Measurements from ENCODE around the gene CCDC12. TPM values are rescaled to one million over a fixed set of nuclear protein-coding genes. Genes with fewer than 3 reads are reported as not detected.

The CCDC12 gene
- total and polyA plus RNA-seq, 7 donors, result 33.1 to 80.9 (median 41.0) TPM

DNA sequence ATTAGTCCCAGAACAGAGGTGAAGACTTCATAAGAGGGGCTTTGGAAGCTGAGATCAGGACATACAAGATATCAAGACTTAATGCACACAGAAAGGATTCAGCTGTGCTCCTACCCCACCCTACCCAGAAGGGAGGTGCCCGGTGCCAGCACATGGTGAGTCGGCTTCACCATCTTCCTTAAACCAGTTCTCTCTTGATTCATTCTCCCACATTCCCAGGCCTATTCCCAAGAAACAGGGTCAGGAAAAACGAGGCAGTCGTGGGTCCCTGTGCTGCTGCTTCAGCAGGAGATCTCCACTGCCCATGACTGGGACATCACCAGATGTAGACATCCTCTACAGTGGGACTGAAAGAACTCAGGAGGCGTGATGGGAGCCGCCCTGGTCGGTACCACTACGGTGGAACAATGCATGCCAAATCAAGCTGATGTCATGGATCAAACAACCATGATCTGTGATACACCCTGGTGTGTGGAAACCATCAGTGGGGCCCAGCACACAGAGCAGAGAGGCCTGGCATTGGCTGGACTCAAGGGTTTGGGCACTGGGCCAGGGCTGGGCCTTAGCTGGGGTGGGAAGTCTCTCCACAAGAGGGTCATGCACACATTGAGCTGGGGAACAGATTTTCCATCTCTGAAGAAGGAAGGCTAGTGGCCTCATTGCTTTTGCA, 41.9 kb downstream of the CCDC12 start:
- intact Hi-C loops (cut with DNase I), result loop anchor here (1.0 to 10.0 kb wide), 4 partner anchors 43 to 348 kb away; partner anchors contain the start of genes KIF9, KLHL18 and SETD2
- 66 to 82% methylated on average over 8 of the region's 8 CpGs for WGBS, 2 donors
- Histone ChIP-seq H3K27ac (peak overlapping the region; percentile 78 to 91 (median 84)), H3K4me3 (no peak overlapping the region), H3K4me1 (peaks cover 0 to 100% (median 92%) of the 10 kb centered on the region in 4 donors), H3K9me3 (no peaks in the 10 kb centered on the region), H3K36me3 (peaks cover 0 to 9% (median 3%) of the 10 kb centered on the region in 4 donors), H3K27me3 (no peaks in the 10 kb centered on the region)
- DNase-seq, result peak; percentile 66
- TF ChIP-seq POLR2A (IDR thresholded peaks at IDR 0.05) (no peak), EP300 (IDR thresholded peaks at IDR 0.05) (no peak), POLR2AphosphoS5 (IDR thresholded peaks at IDR 0.05) (no peak)
- TF ChIP-seq, protein P1, sequence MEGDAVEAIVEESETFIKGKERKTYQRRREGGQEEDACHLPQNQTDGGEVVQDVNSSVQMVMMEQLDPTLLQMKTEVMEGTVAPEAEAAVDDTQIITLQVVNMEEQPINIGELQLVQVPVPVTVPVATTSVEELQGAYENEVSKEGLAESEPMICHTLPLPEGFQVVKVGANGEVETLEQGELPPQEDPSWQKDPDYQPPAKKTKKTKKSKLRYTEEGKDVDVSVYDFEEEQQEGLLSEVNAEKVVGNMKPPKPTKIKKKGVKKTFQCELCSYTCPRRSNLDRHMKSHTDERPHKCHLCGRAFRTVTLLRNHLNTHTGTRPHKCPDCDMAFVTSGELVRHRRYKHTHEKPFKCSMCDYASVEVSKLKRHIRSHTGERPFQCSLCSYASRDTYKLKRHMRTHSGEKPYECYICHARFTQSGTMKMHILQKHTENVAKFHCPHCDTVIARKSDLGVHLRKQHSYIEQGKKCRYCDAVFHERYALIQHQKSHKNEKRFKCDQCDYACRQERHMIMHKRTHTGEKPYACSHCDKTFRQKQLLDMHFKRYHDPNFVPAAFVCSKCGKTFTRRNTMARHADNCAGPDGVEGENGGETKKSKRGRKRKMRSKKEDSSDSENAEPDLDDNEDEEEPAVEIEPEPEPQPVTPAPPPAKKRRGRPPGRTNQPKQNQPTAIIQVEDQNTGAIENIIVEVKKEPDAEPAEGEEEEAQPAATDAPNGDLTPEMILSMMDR (IDR thresholded peaks at IDR 0.05), result no peak

DNA sequence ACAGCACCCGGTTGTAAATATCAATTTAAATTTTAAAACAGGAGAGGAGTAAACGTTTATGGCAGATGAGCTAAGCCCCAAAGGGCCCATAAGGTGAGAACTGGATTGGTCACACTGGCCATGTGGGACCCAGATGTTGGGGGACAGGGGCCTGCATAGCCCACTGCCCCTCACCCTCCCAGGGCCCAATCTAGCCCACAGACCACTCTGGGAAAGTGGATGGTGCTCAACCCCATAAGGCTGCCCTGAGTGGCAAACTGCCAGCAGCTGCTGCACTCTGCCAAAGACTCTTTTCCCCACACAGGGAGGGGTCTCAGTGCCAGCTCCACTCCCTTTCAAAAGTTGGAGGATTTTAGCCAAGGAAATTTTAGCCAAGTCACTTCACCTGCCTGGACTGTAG, 42.5 kb downstream of the CCDC12 start:
- 36 to 58% methylated on average over 2 of the region's 2 CpGs for WGBS, 2 donors
- H3K27ac ChIP-seq, result peak overlapping the region; percentile 78 to 91 (median 84)
- intact Hi-C loops (cut with DNase I), result loop anchor here (2.0 to 10.0 kb wide), 3 partner anchors 75 to 348 kb away; partner anchors contain the start of genes KIF9, KLHL18 and SETD2
- TF ChIP-seq, protein P1 (IDR thresholded peaks at IDR 0.05), result no peak
- TF ChIP-seq POLR2A (IDR thresholded peaks at IDR 0.05) (no peak), POLR2AphosphoS5 (IDR thresholded peaks at IDR 0.05) (no peak), EP300 (IDR thresholded peaks at IDR 0.05) (no peak)
- no peaks in the 10 kb centered on the region for H3K9me3 ChIP-seq
- peaks cover 0 to 8% (median 0%) of the 10 kb centered on the region in 4 donors for H3K36me3 ChIP-seq
- H3K4me1 ChIP-seq, result peaks cover 0 to 100% (median 92%) of the 10 kb centered on the region in 4 donors
- peak; percentile 66 for DNase-seq
- H3K27me3 ChIP-seq, result no peaks in the 10 kb centered on the region
- H3K4me3 ChIP-seq, result no peak overlapping the region

DNA sequence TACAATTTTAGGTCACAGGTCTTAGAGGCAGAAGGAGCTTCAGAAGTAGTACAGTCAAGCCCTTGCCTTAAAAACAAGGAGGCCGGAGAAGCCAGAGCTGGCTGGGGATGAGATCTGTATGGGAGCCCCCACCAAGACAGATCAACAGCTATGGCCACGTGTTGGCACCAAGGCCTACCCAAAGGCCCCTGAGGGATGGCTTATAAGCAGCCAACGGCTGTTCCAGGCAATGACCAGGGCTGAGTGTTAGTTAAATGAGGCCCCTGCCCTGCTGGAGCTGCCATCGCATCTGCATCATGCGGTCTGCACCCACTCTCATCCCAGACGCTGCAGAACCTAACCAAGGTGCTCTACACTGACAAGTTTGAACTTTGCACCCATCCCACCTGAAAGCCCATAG, 43.3 kb downstream of the CCDC12 start:
- Histone ChIP-seq H3K27ac (peak overlapping the region; percentile 78 to 91 (median 84)), H3K4me1 (peaks cover 0 to 100% (median 93%) of the 10 kb centered on the region in 4 donors), H3K4me3 (no peak overlapping the region), H3K27me3 (no peaks in the 10 kb centered on the region), H3K9me3 (no peaks in the 10 kb centered on the region), H3K36me3 (peaks cover 0 to 8% (median 0%) of the 10 kb centered on the region in 4 donors)
- no peak for TF ChIP-seq POLR2AphosphoS5 (IDR thresholded peaks at IDR 0.05)
- TF ChIP-seq POLR2A (IDR thresholded peaks at IDR 0.05), result no peak
- TF ChIP-seq, protein P1 (IDR thresholded peaks at IDR 0.05), result no peak
- no peak for TF ChIP-seq EP300 (IDR thresholded peaks at IDR 0.05)
- peak; percentile 59 for DNase-seq
- intact Hi-C loops (cut with DNase I), result loop anchor here (5.0 to 10.0 kb wide), 2 partner anchors 232 to 349 kb away; partner anchors contain the start of genes KIF9, KLHL18 and SETD2
- WGBS, 2 donors, result 75 to 80% methylated on average over 6 of the region's 6 CpGs

DNA sequence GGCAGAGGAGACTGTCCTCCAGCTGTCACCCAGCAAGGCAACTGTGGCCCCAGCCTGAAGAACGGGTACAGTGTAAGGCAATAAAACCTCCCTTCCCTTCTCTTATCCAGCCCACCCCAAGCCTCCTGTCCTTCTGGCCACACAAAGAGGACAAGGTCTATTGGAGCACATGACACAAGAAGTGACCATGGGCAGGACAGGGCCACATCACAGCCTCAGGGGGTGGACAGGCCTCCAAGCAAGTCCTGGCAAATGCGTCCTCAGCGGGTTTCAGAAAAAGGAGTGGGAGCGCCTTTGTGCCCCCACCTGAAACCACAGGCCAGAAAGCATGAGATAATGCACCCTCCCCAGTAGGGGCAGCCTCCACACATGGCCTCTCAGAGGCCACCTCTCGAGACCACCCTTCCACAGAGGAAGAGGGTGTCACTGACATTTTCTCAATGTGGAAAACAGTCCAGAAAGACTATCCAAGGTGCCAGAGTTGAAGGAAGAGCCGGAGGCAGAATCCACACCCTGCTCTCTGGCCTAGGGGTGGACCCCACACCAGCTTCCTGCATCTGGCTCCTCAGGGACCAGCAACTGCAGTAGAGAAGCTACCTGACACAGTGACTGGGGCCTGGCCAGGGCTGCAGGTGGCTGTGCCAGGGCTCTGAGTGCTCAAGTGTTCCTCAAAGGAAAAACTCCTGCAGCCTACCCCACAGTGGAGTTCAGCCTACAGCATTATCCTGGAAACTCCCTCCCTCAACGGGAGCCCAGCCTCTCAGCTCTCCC, 43.9 kb downstream of the CCDC12 start:
- no peaks in the 10 kb centered on the region for H3K9me3 ChIP-seq
- peaks cover 0 to 3% (median 0%) of the 10 kb centered on the region in 4 donors for H3K36me3 ChIP-seq
- 60 to 68% methylated on average over 7 of the region's 7 CpGs for WGBS, 2 donors
- TF ChIP-seq POLR2AphosphoS5 (IDR thresholded peaks at IDR 0.05), result no peak
- H3K27me3 ChIP-seq, result no peaks in the 10 kb centered on the region
- intact Hi-C loops (cut with DNase I), result loop anchor here (5.0 to 10.0 kb wide), 2 partner anchors 232 to 350 kb away; partner anchors contain the start of genes KIF9, KLHL18 and SETD2
- H3K4me3 ChIP-seq, result no peak overlapping the region
- peak; percentile 61 for DNase-seq
- peak overlapping the region; percentile 78 to 91 (median 84) for H3K27ac ChIP-seq
- H3K4me1 ChIP-seq, result peaks cover 0 to 100% (median 94%) of the 10 kb centered on the region in 4 donors

Data from sigmoid colon (tissue), 7 donors.